Keratinocyte (primary cell): Measurements from ENCODE around the gene ASZ1.

Source experiments
- EZH2 ChIP-seq: IDR thresholded peaks from one replicate; pipeline ENCODE4 v1.6.1; 2012; ENCODE audit warnings: inconsistent platforms, mild to moderate bottlenecking, low read length, moderate library complexity
- TF ChIP-seq, protein P1 (sequence below), 3 experiments: IDR thresholded peaks in 1 of 3; conservative IDR thresholded peaks in 1 of 3; optimal IDR thresholded peaks in 1 of 3; 2 replicates in 2 of 3; 3 replicates in 1 of 3; pipeline versions ENCODE3 to v1.5.1; 2011; ENCODE audit warnings: low read length in 3 of 3, mild to moderate bottlenecking in 3 of 3, moderate library complexity in 2 of 3, control low read depth in 1 of 3, inconsistent platforms in 1 of 3; ENCODE audit not compliant: insufficient read depth in 2 of 3; ENCODE audit errors: extremely low read depth in 1 of 3

DNA sequence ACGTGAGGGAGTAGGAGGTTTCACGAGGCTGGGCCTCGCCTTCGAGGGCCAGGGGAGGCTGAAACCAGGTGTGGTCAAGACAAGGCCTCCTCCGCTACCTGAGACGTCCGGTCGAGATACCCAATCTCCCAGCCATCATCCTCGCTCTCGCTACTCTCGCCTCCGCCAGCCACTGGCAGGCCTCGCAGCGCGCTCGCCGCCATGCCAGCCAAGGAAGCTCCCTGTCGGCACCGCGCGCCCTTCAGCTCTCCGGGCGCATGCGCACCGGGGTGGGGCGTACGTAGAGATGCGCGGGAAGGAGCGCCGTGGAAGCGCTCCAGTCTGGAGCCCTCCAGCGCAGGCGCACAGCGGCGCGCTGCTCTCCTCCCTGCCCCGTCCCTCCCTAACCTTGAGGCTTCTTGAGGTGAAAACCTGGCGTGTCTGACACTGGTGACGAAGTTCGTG, at the start of gene ASZ1:
- TF ChIP-seq, protein P1, sequence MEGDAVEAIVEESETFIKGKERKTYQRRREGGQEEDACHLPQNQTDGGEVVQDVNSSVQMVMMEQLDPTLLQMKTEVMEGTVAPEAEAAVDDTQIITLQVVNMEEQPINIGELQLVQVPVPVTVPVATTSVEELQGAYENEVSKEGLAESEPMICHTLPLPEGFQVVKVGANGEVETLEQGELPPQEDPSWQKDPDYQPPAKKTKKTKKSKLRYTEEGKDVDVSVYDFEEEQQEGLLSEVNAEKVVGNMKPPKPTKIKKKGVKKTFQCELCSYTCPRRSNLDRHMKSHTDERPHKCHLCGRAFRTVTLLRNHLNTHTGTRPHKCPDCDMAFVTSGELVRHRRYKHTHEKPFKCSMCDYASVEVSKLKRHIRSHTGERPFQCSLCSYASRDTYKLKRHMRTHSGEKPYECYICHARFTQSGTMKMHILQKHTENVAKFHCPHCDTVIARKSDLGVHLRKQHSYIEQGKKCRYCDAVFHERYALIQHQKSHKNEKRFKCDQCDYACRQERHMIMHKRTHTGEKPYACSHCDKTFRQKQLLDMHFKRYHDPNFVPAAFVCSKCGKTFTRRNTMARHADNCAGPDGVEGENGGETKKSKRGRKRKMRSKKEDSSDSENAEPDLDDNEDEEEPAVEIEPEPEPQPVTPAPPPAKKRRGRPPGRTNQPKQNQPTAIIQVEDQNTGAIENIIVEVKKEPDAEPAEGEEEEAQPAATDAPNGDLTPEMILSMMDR (optimal IDR thresholded peaks at IDR 0.05 in 1 of 3, IDR thresholded peaks at IDR 0.05 in 1 of 3, conservative IDR thresholded peaks at IDR 0.05 in 1 of 3; ENCODE audit: extremely low read depth in 1 of 3, insufficient read depth in 2 of 3, low read length in 3 of 3) = no peak
- no peak for TF ChIP-seq EZH2
